Esophagus muscularis mucosa (tissue), 4 donors: ENCODE measurements around the gene CNOT9. TPM values are rescaled to one million over a fixed set of nuclear protein-coding genes. Genes with fewer than 3 reads are reported as not detected.

Experiments used
- DNase-seq: peaks from one replicate; pipeline ENCODE4 v3.0.0-alpha.2; 2017; ENCODE audit errors: extremely low spot score
- H3K27ac ChIP-seq, 4 donors: fragments of 200-600 bp; sonication (generic); replicated peaks in 1 of 4; 1 replicate in 3 of 4; 2 replicates in 1 of 4; pipeline ENCODE4 v1.5.1; 2016 to 2019; ENCODE audit warnings: mild to moderate bottlenecking in 1 of 4
- H3K27me3 ChIP-seq, 4 donors: fragments of 200-600 bp; sonication (generic); one replicate each; pipeline versions ENCODE4 v1.5.1 to v1.6.0; 2016 to 2019
- H3K36me3 ChIP-seq, 4 donors: fragments of 200-600 bp; sonication (generic); one replicate each; pipeline ENCODE4 v1.5.1; 2016 to 2019
- H3K4me1 ChIP-seq, 4 donors: fragments of 200-600 bp; sonication (generic); one replicate each; pipeline ENCODE4 v1.5.1; 2016 to 2019
- H3K4me3 ChIP-seq, 4 donors: fragments of 200-600 bp; sonication (generic); 1 replicate in 2 of 4; 2 replicates in 2 of 4; pipeline ENCODE4 v1.5.1; 2016 to 2019; ENCODE audit warnings: mild to moderate bottlenecking in 4 of 4, moderate library complexity in 1 of 4
- H3K9me3 ChIP-seq, 4 donors: fragments of 200-600 bp; sonication (generic); 1 replicate in 3 of 4; 2 replicates in 1 of 4; pipeline ENCODE4 v1.5.1; 2016 to 2019
- EP300 ChIP-seq: sonication (generic); formaldehyde crosslinking; IDR thresholded peaks from one replicate; pipeline ENCODE4 v1.6.1; 2017; ENCODE audit warnings: antibody characterized with exemption
- POLR2A ChIP-seq: fragments of 450-650 bp; IDR thresholded peaks from one replicate; pipeline ENCODE4 v1.6.1; 2017; ENCODE audit warnings: antibody characterized with exemption, moderate library complexity, mild to moderate bottlenecking, low read depth
- POLR2AphosphoS5 ChIP-seq, 2 donors: sonication (generic); formaldehyde crosslinking; IDR thresholded peaks; one replicate each; pipeline ENCODE4 v1.6.1; 2017; ENCODE audit warnings: antibody characterized with exemption in 2 of 2
- WGBS: methylation state at CpG from one replicate; pipeline ENCODE4 v1.1.5; 2018; 5-methylcytosine and 5-hydroxymethylcytosine counted together
- intact Hi-C: fragments of 100-400 bp; cut with DNase I; formaldehyde crosslinking; loops from one replicate; pipeline ENCODE4 v1.15.1; 2023
- total RNA-seq, 4 donors: library from RNA; depleted of rRNA; stranded (reverse); fragments of >200 nt; gene quantifications; one replicate each; pipeline versions ENCODE4 v1.1.0 to v1.2.1, GENCODE V29; 2016
- TF ChIP-seq, protein P1 (sequence below), 3 experiments: fragments of 200-600 bp in 2 of 3; fragments of 450-650 bp in 1 of 3; sonication (generic) in 2 of 3; IDR thresholded peaks; one replicate each; pipeline ENCODE4 v1.5.1; 2017 to 2019; ENCODE audit warnings: antibody characterized with exemption in 3 of 3, mild to moderate bottlenecking in 2 of 3, moderate library complexity in 1 of 3

The CNOT9 gene
- total RNA-seq, 4 donors from 2014 or later = 23.0 to 33.8 (median 28.8) TPM

DNA sequence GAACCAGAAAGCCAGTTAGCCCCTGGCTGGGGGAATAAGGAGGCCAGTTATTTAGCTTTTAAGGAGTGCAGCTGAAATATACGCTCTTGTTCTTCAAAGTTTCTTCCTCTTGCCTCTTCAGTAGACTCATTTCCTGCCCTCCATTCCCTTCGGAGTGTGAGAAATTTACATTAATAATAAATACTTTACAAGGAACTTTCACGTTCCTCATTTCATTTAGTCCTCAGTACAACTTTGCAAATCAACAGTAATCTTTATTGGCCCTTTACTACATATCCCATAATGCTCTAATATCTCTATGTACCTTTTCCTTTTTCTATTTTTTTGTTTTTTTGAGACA is 54.7 kb downstream of the CNOT9 start:
- no peak for DNase-seq
- Histone ChIP-seq H3K4me3 (no peak overlapping the region), H3K9me3 (no peaks in the 10 kb centered on the region), H3K4me1 (peaks cover 0 to 14% (median 12%) of the 10 kb centered on the region in 4 donors), H3K27me3 (no peaks in the 10 kb centered on the region), H3K27ac (no peak overlapping the region), H3K36me3 (peaks cover 0 to 39% (median 2%) of the 10 kb centered on the region in 4 donors)
- 60% methylated on average over 3 of the region's 3 CpGs for WGBS
- no peak for TF ChIP-seq POLR2A
- intact Hi-C loops = no loop called here

DNA sequence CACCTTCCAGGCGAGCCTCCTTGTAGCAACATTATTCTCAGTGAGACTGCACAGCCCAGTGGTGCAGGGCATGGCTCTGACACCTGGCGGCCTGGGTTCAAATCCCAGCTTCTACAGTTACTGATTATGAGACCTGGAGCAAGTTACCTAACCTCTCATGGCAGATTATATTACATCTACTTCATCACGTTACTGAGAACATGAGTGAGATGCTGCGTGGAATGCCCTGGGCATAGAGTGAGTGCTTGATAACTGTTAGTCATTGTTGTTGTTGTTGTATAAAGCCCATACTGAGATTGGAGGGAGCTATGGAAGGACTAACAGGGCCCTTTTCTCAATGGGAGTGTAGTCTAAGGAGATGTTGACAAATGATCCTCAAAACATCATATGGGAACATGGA is 57.7 kb downstream of the CNOT9 start:
- H3K27ac ChIP-seq = no peak overlapping the region
- no peak for DNase-seq
- no peaks in the 10 kb centered on the region for H3K27me3 ChIP-seq
- peaks cover 0 to 33% (median 0%) of the 10 kb centered on the region in 4 donors for H3K36me3 ChIP-seq
- H3K4me3 ChIP-seq = no peak overlapping the region
- H3K4me1 ChIP-seq = peaks cover 1 to 26% (median 21%) of the 10 kb centered on the region in 4 donors
- no peaks in the 10 kb centered on the region for H3K9me3 ChIP-seq
- TF ChIP-seq EP300 (no peak), POLR2AphosphoS5 (IDR thresholded peaks at IDR 0.05) (no peak), POLR2A (no peak)
- TF ChIP-seq, protein P1, sequence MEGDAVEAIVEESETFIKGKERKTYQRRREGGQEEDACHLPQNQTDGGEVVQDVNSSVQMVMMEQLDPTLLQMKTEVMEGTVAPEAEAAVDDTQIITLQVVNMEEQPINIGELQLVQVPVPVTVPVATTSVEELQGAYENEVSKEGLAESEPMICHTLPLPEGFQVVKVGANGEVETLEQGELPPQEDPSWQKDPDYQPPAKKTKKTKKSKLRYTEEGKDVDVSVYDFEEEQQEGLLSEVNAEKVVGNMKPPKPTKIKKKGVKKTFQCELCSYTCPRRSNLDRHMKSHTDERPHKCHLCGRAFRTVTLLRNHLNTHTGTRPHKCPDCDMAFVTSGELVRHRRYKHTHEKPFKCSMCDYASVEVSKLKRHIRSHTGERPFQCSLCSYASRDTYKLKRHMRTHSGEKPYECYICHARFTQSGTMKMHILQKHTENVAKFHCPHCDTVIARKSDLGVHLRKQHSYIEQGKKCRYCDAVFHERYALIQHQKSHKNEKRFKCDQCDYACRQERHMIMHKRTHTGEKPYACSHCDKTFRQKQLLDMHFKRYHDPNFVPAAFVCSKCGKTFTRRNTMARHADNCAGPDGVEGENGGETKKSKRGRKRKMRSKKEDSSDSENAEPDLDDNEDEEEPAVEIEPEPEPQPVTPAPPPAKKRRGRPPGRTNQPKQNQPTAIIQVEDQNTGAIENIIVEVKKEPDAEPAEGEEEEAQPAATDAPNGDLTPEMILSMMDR (IDR thresholded peaks at IDR 0.05) = no peak
- intact Hi-C loops = no loop called here
- WGBS = 93% methylated on average over 4 of the region's 4 CpGs

DNA sequence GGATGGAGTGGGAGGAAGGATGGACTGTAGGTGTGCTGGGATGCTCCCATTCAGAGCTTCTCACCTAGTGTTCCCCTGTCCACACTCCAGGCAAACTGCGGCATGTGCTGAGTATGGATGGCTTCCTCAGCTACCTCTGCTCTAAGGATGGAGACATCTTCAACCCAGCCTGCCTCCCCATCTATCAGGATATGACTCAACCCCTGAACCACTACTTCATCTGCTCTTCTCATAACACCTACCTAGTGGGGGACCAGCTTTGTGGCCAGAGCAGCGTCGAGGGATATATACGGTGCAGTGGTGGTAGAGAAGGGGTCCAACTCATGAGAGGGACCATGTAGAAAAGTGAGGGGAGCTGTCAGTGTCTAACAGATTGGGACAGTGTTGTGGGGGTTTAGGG is 59.3 kb downstream of the CNOT9 start:
- H3K4me1 ChIP-seq = peaks cover 3 to 16% (median 11%) of the 10 kb centered on the region in 4 donors
- no peaks in the 10 kb centered on the region for H3K9me3 ChIP-seq
- no peak for DNase-seq
- no peak overlapping the region for H3K4me3 ChIP-seq
- intact Hi-C loops = no loop called here
- peaks cover 0 to 38% (median 5%) of the 10 kb centered on the region in 4 donors for H3K36me3 ChIP-seq
- WGBS = 97% methylated on average over 4 of the region's 4 CpGs
- H3K27me3 ChIP-seq = no peaks in the 10 kb centered on the region
- TF ChIP-seq POLR2A (no peak), EP300 (no peak), POLR2AphosphoS5 (IDR thresholded peaks at IDR 0.05) (no peak)
- TF ChIP-seq, protein P1 (IDR thresholded peaks at IDR 0.05) = no peak
- H3K27ac ChIP-seq = no peak overlapping the region

DNA sequence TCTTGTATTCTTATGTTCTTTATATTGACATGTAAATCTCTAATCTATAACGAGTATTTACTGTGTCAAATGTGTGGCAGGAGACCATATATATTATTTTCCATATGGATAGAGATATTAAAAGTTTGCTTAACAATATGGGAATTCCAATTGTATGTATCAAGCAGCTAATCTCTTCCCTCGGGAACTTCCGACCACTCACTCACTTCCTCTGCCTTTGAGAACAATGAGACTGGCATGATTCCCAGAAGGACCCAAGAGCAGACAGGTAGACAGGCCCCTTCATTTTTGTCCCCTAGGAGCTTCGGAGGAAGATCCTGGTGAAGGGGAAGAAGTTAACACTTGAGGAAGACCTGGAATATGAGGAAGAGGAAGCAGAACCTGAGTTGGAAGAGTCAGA is 63.2 kb downstream of the CNOT9 start:
- Histone ChIP-seq H3K4me1 (peaks cover 3 to 12% (median 9%) of the 10 kb centered on the region in 4 donors), H3K4me3 (no peak overlapping the region), H3K36me3 (peaks cover 32 to 65% (median 43%) of the 10 kb centered on the region in 4 donors), H3K9me3 (no peaks in the 10 kb centered on the region), H3K27ac (no peak overlapping the region), H3K27me3 (no peaks in the 10 kb centered on the region)
- TF ChIP-seq, protein P1 (IDR thresholded peaks at IDR 0.05) = no peak
- no peak for TF ChIP-seq POLR2AphosphoS5 (IDR thresholded peaks at IDR 0.05)
- no peak for TF ChIP-seq POLR2A
- TF ChIP-seq EP300 = no peak
- WGBS = 78% methylated on average over 4 of the region's 4 CpGs
- intact Hi-C loops = no loop called here
- DNase-seq = no peak

DNA sequence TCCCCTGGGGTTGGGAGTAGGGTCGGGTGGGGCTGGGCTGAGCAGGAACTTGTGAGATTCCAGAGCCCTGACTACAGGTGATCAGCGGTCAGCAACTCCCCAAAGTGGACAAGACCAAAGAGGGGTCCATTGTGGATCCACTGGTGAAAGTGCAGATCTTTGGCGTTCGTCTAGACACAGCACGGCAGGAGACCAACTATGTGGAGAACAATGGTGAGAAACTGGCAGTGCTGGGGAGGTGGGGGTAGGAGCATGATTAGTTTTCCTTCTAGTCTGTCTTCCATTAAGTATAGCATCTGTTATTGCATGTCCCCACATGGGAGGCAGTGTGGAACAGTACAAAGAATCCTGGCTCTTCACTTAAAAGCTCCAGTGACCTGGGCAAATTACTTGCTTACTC is 67.1 kb downstream of the CNOT9 start:
- no peak for DNase-seq
- H3K27me3 ChIP-seq = no peaks in the 10 kb centered on the region
- intact Hi-C loops = no loop called here
- no peak overlapping the region for H3K4me3 ChIP-seq
- peaks cover 3 to 6% (median 6%) of the 10 kb centered on the region in 4 donors for H3K4me1 ChIP-seq
- TF ChIP-seq POLR2AphosphoS5 (IDR thresholded peaks at IDR 0.05) = no peak
- TF ChIP-seq POLR2A = no peak
- no peak for TF ChIP-seq EP300
- TF ChIP-seq, protein P1 (IDR thresholded peaks at IDR 0.05) = no peak
- 96% methylated on average over 5 of the region's 5 CpGs for WGBS
- H3K27ac ChIP-seq = no peak overlapping the region
- peaks cover 62 to 85% (median 82%) of the 10 kb centered on the region in 4 donors for H3K36me3 ChIP-seq
- H3K9me3 ChIP-seq = no peaks in the 10 kb centered on the region
